ENCODE measurements around the gene LRRN4. TPM values are rescaled to one million over a fixed set of nuclear protein-coding genes. Genes with fewer than 3 reads are reported as not detected.

The LRRN4 gene
- total and polyA plus RNA-seq, 2 donors from 2014 or later, result 1.6 to 89.3 TPM

DNA sequence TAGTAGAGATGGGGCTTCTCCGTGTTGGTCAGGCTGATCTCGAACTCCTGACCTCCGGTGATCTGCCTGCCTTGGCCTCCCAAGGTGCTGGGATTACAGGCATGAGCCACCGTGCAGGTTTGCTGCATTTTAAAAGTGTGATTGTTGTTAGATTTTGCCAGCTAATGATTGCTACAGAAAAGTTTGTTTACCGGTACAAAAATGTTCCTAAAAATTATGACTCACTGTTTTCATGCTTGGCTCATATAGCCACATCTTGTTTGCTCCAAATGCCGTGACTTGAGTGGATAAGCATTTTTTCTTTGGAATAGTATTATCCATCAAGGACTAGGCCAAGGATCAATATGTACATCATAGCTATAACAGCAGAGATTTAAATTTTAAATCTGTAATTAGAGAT, 24.3 kb downstream of the LRRN4 start:
- Histone ChIP-seq H3K4me3 (ENCODE audit: low read length in 3 of 3) (no peak overlapping the region), H3K4me1 (ENCODE audit: control insufficient read depth in 2 of 3, insufficient read depth in 2 of 3, low read depth in 1 of 3, low read length in 3 of 3) (no peaks in the 10 kb centered on the region), H3K27me3 (ENCODE audit: control insufficient read depth, insufficient read depth, low read length) (no peaks in the 10 kb centered on the region), H3K36me3 (ENCODE audit: control insufficient read depth in 2 of 3, insufficient read depth in 3 of 3, low read length in 3 of 3) (peaks cover 7 to 30% (median 8%) of the 10 kb centered on the region in 3 donors), H3K27ac (ENCODE audit: low read depth in 2 of 2, low read length in 2 of 2) (no peak overlapping the region), H3K9me3 (ENCODE audit: control insufficient read depth in 2 of 3, insufficient read depth in 1 of 3, low read length in 3 of 3) (peaks cover 0 to 10% (median 6%) of the 10 kb centered on the region in 3 donors), H3K9ac (ENCODE audit: low read length in 3 of 3) (no peak overlapping the region)
- DNase-seq, result no peak
- intact Hi-C loops (cut with DNase I), result no loop called here
- TF ChIP-seq, protein P1, sequence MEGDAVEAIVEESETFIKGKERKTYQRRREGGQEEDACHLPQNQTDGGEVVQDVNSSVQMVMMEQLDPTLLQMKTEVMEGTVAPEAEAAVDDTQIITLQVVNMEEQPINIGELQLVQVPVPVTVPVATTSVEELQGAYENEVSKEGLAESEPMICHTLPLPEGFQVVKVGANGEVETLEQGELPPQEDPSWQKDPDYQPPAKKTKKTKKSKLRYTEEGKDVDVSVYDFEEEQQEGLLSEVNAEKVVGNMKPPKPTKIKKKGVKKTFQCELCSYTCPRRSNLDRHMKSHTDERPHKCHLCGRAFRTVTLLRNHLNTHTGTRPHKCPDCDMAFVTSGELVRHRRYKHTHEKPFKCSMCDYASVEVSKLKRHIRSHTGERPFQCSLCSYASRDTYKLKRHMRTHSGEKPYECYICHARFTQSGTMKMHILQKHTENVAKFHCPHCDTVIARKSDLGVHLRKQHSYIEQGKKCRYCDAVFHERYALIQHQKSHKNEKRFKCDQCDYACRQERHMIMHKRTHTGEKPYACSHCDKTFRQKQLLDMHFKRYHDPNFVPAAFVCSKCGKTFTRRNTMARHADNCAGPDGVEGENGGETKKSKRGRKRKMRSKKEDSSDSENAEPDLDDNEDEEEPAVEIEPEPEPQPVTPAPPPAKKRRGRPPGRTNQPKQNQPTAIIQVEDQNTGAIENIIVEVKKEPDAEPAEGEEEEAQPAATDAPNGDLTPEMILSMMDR (IDR thresholded peaks at IDR 0.05; ENCODE audit: borderline replicate concordance, extremely low read depth, insufficient read depth), result no peak
- no peak for FAIRE-seq

DNA sequence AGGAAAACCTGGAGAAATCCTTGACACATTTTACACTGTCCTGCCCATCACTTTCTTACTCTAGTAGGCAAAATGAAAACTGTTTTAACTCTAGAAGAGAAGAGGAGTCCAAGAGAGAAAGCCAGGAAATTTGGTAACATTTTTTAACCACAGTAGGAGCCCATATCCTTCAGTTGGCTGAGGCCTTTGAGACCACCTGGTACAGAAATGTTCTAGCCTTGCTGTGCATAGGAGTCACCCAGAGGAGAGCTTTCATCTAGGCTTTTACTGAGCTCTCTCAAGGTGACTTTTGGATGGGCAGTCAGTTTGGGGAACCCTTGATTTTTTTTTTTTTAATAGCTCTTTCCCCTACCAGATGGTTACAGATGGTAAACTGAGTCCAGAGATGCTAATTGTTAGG, 25.0 kb downstream of the LRRN4 start:
- Histone ChIP-seq H3K36me3 (ENCODE audit: control insufficient read depth in 2 of 3, insufficient read depth in 3 of 3, low read length in 3 of 3) (peaks cover 7 to 30% (median 12%) of the 10 kb centered on the region in 3 donors), H3K4me1 (ENCODE audit: control insufficient read depth in 2 of 3, insufficient read depth in 2 of 3, low read depth in 1 of 3, low read length in 3 of 3) (no peaks in the 10 kb centered on the region), H3K9me3 (ENCODE audit: control insufficient read depth in 2 of 3, insufficient read depth in 1 of 3, low read length in 3 of 3) (peaks cover 0 to 11% (median 6%) of the 10 kb centered on the region in 3 donors), H3K27ac (ENCODE audit: low read depth in 2 of 2, low read length in 2 of 2) (no peak overlapping the region), H3K27me3 (ENCODE audit: control insufficient read depth, insufficient read depth, low read length) (no peaks in the 10 kb centered on the region), H3K9ac (ENCODE audit: low read length in 3 of 3) (no peak overlapping the region), H3K4me3 (ENCODE audit: low read length in 3 of 3) (no peak overlapping the region)
- FAIRE-seq, result no peak
- TF ChIP-seq, protein P1 (IDR thresholded peaks at IDR 0.05; ENCODE audit: borderline replicate concordance, extremely low read depth, insufficient read depth), result no peak
- DNase-seq, result no peak
- intact Hi-C loops (cut with DNase I), result no loop called here

DNA sequence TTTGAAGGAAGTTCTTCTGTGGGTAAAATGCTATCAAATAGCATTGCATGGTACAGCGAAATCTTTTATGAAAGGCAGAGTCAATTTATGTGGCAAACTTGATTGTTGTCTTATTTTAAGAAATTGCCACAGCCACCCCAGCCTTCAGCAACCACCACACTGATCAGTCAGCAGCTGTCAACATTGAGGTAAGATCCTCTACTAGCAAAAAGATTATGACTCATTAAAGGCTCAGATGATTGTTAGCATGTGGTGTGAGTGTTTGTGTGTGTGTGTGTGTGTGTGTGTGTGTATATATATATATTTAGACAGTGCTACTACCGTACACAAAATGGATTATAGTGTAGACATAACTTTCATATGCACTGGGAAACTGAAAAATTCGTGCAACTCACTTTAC, 27.8 kb downstream of the LRRN4 start:
- H3K9ac ChIP-seq (ENCODE audit: low read length in 3 of 3), result no peak overlapping the region
- TF ChIP-seq, protein P1 (IDR thresholded peaks at IDR 0.05; ENCODE audit: borderline replicate concordance, extremely low read depth, insufficient read depth), result no peak
- no peak for FAIRE-seq
- peaks cover 0 to 11% (median 6%) of the 10 kb centered on the region in 3 donors for H3K9me3 ChIP-seq (ENCODE audit: control insufficient read depth in 2 of 3, insufficient read depth in 1 of 3, low read length in 3 of 3)
- H3K27me3 ChIP-seq (ENCODE audit: control insufficient read depth, insufficient read depth, low read length), result no peaks in the 10 kb centered on the region
- no peaks in the 10 kb centered on the region for H3K4me1 ChIP-seq (ENCODE audit: control insufficient read depth in 2 of 3, insufficient read depth in 2 of 3, low read depth in 1 of 3, low read length in 3 of 3)
- intact Hi-C loops (cut with DNase I), result no loop called here
- H3K27ac ChIP-seq (ENCODE audit: low read depth in 2 of 2, low read length in 2 of 2), result no peak overlapping the region
- peaks cover 7 to 30% (median 15%) of the 10 kb centered on the region in 3 donors for H3K36me3 ChIP-seq (ENCODE audit: control insufficient read depth in 2 of 3, insufficient read depth in 3 of 3, low read length in 3 of 3)
- H3K4me3 ChIP-seq (ENCODE audit: low read length in 3 of 3), result no peak overlapping the region
- no peak for DNase-seq

DNA sequence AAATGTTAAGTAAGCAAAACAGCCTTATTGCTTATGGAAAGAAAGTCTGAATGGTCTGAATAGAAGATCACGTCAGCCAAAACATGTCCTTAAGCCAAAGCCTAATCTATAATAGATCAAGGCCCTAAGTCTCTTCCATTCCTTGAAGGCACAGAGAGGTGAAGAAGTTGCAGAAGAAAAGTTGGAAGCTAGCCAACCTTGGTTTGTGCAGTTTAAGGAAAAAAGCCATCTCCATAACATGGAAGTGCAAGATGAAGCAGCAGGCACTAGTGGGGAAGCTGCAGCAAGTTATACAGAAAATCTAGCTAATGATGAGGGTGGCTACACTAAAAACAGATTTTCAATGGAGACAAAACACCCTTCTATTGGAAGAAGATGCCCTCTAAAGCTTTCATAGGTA, 29.1 kb downstream of the LRRN4 start:
- no peak overlapping the region for H3K4me3 ChIP-seq (ENCODE audit: low read length in 3 of 3)
- TF ChIP-seq, protein P1 (IDR thresholded peaks at IDR 0.05; ENCODE audit: borderline replicate concordance, extremely low read depth, insufficient read depth), result no peak
- H3K4me1 ChIP-seq (ENCODE audit: control insufficient read depth in 2 of 3, insufficient read depth in 2 of 3, low read depth in 1 of 3, low read length in 3 of 3), result no peaks in the 10 kb centered on the region
- H3K9me3 ChIP-seq (ENCODE audit: control insufficient read depth in 2 of 3, insufficient read depth in 1 of 3, low read length in 3 of 3), result peaks cover 0 to 11% (median 6%) of the 10 kb centered on the region in 3 donors
- FAIRE-seq, result no peak
- H3K27me3 ChIP-seq (ENCODE audit: control insufficient read depth, insufficient read depth, low read length), result no peaks in the 10 kb centered on the region
- H3K27ac ChIP-seq (ENCODE audit: low read depth in 2 of 2, low read length in 2 of 2), result no peak overlapping the region
- H3K9ac ChIP-seq (ENCODE audit: low read length in 3 of 3), result no peak overlapping the region
- no peak for DNase-seq
- peaks cover 7 to 30% (median 15%) of the 10 kb centered on the region in 3 donors for H3K36me3 ChIP-seq (ENCODE audit: control insufficient read depth in 2 of 3, insufficient read depth in 3 of 3, low read length in 3 of 3)
- intact Hi-C loops (cut with DNase I), result no loop called here

Data from kidney (tissue), 14 donors.